Thoracic aorta (tissue), 2 donors: ENCODE data around the gene MALRD1. TPM values are rescaled to one million over a fixed set of nuclear protein-coding genes. Genes with fewer than 3 reads are reported as not detected.

Experiments used
- ATAC-seq: fragments of 150-250 bp; one replicate; pipeline ENCODE4 v1.8.0; 2017; ENCODE audit warnings: low read depth; ENCODE audit not compliant: insufficient number of reproducible peaks, low FRiP score
- DNase-seq: peaks from one replicate; pipeline ENCODE4 v3.0.0-alpha.2; 2020; ENCODE audit warnings: low spot score
- H3K27ac ChIP-seq, 2 donors: fragments of 200-600 bp; sonication (generic); 1 replicate in 1 of 2; 2 replicates in 1 of 2; pipeline ENCODE4 v1.5.1; 2016; ENCODE audit warnings: mild to moderate bottlenecking in 2 of 2, moderate library complexity in 2 of 2
- H3K27me3 ChIP-seq: fragments of 200-600 bp; sonication (generic); replicated peaks from 2 replicates; pipeline ENCODE4 v1.6.0; 2016; ENCODE audit warnings: mild to moderate bottlenecking; ENCODE audit not compliant: insufficient read depth
- H3K36me3 ChIP-seq: fragments of 200-600 bp; sonication (generic); one replicate; pipeline ENCODE4 v1.5.1; 2016
- H3K4me1 ChIP-seq, 2 donors: fragments of 200-600 bp; sonication (generic); 1 replicate in 1 of 2; 2 replicates in 1 of 2; pipeline versions ENCODE4 v1.5.1 to v1.6.0; 2016; ENCODE audit warnings: low read depth in 2 of 2, mild to moderate bottlenecking in 1 of 2; ENCODE audit not compliant: control insufficient read depth in 1 of 2
- H3K4me3 ChIP-seq: fragments of 200-600 bp; sonication (generic); 2 replicates; pipeline ENCODE4 v1.5.1; 2016; ENCODE audit warnings: mild to moderate bottlenecking
- H3K9me3 ChIP-seq: fragments of 200-600 bp; sonication (generic); 2 replicates; pipeline ENCODE4 v1.5.1; 2016
- total RNA-seq, 2 donors: library from RNA; depleted of rRNA; stranded (reverse); fragments of >200 nt; gene quantifications; one replicate each; pipeline versions ENCODE4 v1.1.0 to v1.2.3, GENCODE V29; 2016
- TF ChIP-seq, protein P1 (sequence below): fragments of 200-600 bp; sonication (generic); IDR thresholded peaks from one replicate; pipeline ENCODE4 v1.5.1; 2019; ENCODE audit warnings: antibody characterized with exemption

The MALRD1 gene
- total RNA-seq, 2 donors from 2014 or later: 0.92 to 5.3 TPM

DNA sequence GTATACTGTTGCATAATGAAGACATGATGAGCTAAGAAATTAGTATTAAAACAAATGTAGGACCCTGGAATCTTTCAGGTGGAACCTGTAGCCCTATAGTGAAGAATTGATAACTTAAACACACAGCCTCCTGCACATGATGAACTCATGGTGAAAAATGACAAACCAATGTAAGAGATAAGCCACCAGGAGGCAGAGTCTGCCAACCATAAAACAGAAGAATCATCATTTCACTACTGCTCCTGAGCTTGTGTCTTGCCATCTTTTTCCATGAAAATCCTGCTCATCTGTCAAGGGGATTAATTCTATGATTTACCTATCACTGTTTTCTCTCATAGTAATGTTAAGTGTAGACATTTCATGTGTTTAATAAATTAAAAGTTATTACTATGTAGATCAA, 363.9 kb downstream of the MALRD1 start:
- no peak overlapping the region for H3K4me3 ChIP-seq
- ATAC-seq (no peak), DNase-seq (no peak)
- H3K27ac ChIP-seq: no peak overlapping the region
- no peaks in the 10 kb centered on the region for H3K9me3 ChIP-seq
- TF ChIP-seq, protein P1, sequence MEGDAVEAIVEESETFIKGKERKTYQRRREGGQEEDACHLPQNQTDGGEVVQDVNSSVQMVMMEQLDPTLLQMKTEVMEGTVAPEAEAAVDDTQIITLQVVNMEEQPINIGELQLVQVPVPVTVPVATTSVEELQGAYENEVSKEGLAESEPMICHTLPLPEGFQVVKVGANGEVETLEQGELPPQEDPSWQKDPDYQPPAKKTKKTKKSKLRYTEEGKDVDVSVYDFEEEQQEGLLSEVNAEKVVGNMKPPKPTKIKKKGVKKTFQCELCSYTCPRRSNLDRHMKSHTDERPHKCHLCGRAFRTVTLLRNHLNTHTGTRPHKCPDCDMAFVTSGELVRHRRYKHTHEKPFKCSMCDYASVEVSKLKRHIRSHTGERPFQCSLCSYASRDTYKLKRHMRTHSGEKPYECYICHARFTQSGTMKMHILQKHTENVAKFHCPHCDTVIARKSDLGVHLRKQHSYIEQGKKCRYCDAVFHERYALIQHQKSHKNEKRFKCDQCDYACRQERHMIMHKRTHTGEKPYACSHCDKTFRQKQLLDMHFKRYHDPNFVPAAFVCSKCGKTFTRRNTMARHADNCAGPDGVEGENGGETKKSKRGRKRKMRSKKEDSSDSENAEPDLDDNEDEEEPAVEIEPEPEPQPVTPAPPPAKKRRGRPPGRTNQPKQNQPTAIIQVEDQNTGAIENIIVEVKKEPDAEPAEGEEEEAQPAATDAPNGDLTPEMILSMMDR: peak; percentile 57
- H3K36me3 ChIP-seq: no peaks in the 10 kb centered on the region
- no peaks in the 10 kb centered on the region for H3K4me1 ChIP-seq
- no peaks in the 10 kb centered on the region for H3K27me3 ChIP-seq

DNA sequence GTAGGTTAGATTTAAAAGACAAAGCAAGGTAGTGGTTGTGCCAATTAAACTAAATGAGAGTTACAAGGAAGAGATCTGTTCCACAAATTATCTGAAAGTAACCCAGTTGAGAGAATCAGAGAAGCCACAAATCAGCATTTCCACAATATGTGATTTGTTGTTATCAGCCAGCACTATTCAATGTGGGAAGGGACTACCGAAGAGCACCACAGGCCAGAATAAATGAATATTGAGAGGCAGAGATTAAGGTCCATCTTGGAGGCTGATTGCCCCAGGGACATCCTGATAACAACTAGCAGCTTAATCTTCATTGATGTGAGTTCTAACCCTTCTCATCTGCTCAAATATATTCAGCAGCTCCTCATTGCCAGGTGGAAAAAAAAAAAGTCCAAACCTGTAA, 367.6 kb downstream of the MALRD1 start:
- ATAC-seq: no peak
- H3K9me3 ChIP-seq: no peaks in the 10 kb centered on the region
- H3K4me3 ChIP-seq: no peak overlapping the region
- no peaks in the 10 kb centered on the region for H3K27me3 ChIP-seq
- DNase-seq: no peak
- H3K4me1 ChIP-seq: peaks cover 0 to 2% of the 10 kb centered on the region in 2 donors
- H3K27ac ChIP-seq: no peak overlapping the region
- no peaks in the 10 kb centered on the region for H3K36me3 ChIP-seq
- TF ChIP-seq, protein P1: no peak

DNA sequence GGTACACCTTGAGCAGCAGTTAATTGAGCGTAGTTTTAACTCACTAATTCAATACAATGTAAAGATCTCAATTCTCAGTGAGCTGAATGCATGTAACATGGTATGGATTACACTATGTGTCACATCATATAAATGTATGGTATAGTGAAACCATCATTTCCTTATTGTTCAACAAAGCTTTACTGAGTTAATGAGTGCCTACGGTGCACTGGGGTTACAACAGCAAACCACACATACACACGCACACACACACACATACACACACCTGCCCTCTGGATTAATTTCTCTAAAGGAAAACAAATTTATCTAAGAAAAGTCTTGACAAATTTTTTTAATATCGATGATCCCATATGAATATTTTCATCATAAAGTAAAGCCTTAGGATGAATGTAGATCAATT, 369.1 kb downstream of the MALRD1 start:
- DNase-seq: no peak

DNA sequence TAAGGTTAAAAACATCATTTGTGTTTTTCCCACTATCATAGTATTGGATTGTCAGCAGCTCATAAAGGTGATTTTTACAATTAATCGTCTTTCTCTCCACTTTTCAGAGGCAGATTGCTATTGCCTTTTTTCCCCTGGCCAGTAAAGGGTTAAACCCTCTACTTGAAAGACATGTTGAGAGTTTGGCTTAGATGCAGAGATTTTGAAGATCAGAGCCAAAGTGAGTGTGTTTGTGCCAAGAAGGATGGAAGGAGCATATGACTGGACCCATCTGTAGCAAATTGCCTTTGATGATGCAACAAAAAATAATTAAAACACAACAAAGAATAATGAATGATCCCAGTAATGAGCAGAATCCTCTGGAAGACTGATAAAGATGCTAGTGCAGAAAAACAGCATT, 373.1 kb downstream of the MALRD1 start:
- Histone ChIP-seq H3K36me3 (no peaks in the 10 kb centered on the region), H3K4me3 (no peak overlapping the region), H3K27ac (no peak overlapping the region), H3K27me3 (no peaks in the 10 kb centered on the region), H3K9me3 (no peaks in the 10 kb centered on the region), H3K4me1 (peaks cover 0 to 12% of the 10 kb centered on the region in 2 donors)
- ATAC-seq (no peak), DNase-seq (no peak)
- TF ChIP-seq, protein P1: no peak

More for the DNA sequence above, 369.1 kb downstream of the MALRD1 start:
- peaks cover 0 to 12% of the 10 kb centered on the region in 2 donors for H3K4me1 ChIP-seq
- H3K36me3 ChIP-seq: no peaks in the 10 kb centered on the region
- TF ChIP-seq, protein P1: no peak
- H3K9me3 ChIP-seq: no peaks in the 10 kb centered on the region
- no peaks in the 10 kb centered on the region for H3K27me3 ChIP-seq
- H3K4me3 ChIP-seq: no peak overlapping the region
- H3K27ac ChIP-seq: no peak overlapping the region
- no peak for ATAC-seq

DNA sequence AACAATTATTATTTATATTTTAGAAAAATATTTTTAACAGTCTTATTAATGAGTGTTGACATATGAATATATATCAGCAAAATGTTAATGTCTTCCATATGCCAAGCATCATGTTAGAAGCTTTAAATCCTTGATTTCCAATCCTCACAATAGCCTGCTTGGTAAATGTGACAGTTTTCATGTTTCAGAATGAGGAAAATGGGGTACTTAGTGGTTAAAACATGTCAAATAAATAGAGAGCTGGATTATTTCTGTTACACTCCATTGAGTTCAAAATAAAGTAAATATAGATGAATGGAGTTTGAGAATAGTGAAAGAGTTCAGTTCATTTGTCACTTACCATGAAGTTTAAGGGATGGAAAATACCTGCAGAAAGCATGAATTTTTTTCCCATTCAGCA, 377.4 kb downstream of the MALRD1 start:
- ATAC-seq (no peak), DNase-seq (no peak)
- Histone ChIP-seq H3K4me3 (no peak overlapping the region), H3K36me3 (no peaks in the 10 kb centered on the region), H3K4me1 (peaks cover 0 to 11% of the 10 kb centered on the region in 2 donors), H3K27me3 (no peaks in the 10 kb centered on the region), H3K9me3 (no peaks in the 10 kb centered on the region), H3K27ac (no peak overlapping the region)
- TF ChIP-seq, protein P1: no peak
